SK-N-SH (cell line): ENCODE results near the gene PIK3R5.

ENCODE experiments used
- CHD2 ChIP-seq: fragments of 150-350 bp; IDR thresholded peaks from 2 replicates; pipeline ENCODE4 v1.6.1; 2018; ENCODE audit warnings: low read length; ENCODE audit not compliant: partially characterized antibody
- CTCF ChIP-seq: fragments of 200-600 bp; sonication (generic); IDR thresholded peaks from 2 replicates; pipeline ENCODE4 v1.6.1; 2017; ENCODE audit warnings: antibody characterized with exemption, mild to moderate bottlenecking, moderate library complexity
- JUND ChIP-seq: IDR thresholded peaks from 2 replicates; pipeline ENCODE4 v1.4.0; 2012
- MAX ChIP-seq: IDR thresholded peaks from 2 replicates; pipeline ENCODE4 v1.4.0; 2012; ENCODE audit warnings: low read depth
- PBX3 ChIP-seq: IDR thresholded peaks from 2 replicates; pipeline ENCODE4; 2012
- POLR2AphosphoS5 ChIP-seq: IDR thresholded peaks from 2 replicates; pipeline ENCODE4 v1.6.1; 2012; ENCODE audit warnings: low read depth, low read length
- RCOR1 ChIP-seq: fragments of 150-350 bp; IDR thresholded peaks from 2 replicates; pipeline ENCODE4 v1.6.1; 2017; ENCODE audit warnings: antibody characterized with exemption, low read length
- REST ChIP-seq: IDR thresholded peaks from 2 replicates; pipeline ENCODE4 v1.6.1; 2012; ENCODE audit warnings: mild to moderate bottlenecking, low read depth, low read length, moderate library complexity
- RFX5 ChIP-seq: IDR thresholded peaks from 2 replicates; pipeline ENCODE4 v1.6.1; 2012; ENCODE audit warnings: mild to moderate bottlenecking, improper control_type of control experiment, low read length
- SMC3 ChIP-seq: IDR thresholded peaks from 2 replicates; pipeline ENCODE4 v1.6.1; 2012; ENCODE audit warnings: low read depth, low read length, improper control_type of control experiment
- USF2 ChIP-seq: fragments of 150-350 bp; IDR thresholded peaks from 2 replicates; pipeline ENCODE4 v1.6.1; 2017; ENCODE audit warnings: antibody characterized with exemption, low read length, low read depth, borderline replicate concordance

- TF ChIP-seq CTCF (no peak), POLR2AphosphoS5 (no peak), SMC3 (no peak), MAX (no peak), REST (no peak), PBX3 (no peak), RFX5 (no peak), CHD2 (no peak), USF2 (no peak), JUND (no peak), RCOR1 (no peak)
These were observed 76.7 kb downstream of the PIK3R5 start for GRCh38 chr17:8888704-8889302.
